Stimulated activated CD4-positive, alpha-beta T cell treated with anti-CD3 and anti-CD28 coated beads, Interleukin-12 subunit alpha, Interleukin-12 subunit beta, amount 100 ng/mL, for 24 hours (primary cell): ENCODE data around the gene FAM114A2.

ENCODE experiments used
- DNase-seq, 2 experiments: peaks; one replicate each; pipeline ENCODE4 v3.0.0-alpha.2; 2020; ENCODE audit warnings: low read depth in 2 of 2

Gene FAM114A2

DNA sequence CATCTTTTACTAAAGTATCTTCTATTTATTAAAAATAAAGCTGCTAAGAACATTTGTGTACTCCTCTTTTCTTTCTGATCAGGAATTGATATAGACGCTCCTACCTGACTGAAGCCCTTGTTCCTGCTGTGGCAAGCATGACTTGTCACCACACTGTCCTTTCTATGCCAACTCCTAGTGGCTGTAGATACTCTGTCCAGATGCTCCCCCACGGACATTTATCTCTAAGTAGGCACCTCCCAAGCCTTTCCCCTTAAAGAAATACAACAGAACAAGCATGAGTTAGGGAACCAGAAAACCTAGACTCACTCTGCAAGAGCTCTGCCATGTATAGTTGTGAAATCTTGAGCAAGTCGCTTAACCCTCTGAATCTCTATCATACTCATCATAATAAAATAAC lies 53.2 kb downstream of the FAM114A2 start:
- DNase-seq: no peak

DNA sequence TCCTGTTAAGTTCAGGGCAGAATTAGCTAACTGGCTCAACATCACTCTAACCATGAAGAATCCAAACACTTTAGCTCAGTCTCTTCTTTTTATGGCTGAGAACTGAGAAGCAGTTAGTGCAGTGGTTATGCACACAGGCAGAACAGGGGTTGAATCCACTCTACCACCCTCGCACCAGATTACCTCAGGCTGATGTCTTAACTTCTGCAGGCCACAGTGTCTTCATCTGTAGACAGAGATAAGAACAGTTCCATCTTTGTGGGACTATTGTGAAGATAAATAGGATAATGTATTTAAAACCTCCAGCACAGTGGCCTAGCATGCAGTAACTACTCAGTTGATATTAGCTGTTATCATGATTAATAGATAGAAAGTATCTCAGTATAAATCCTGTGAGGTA lies 54.8 kb downstream of the FAM114A2 start:
- no peak for DNase-seq

DNA sequence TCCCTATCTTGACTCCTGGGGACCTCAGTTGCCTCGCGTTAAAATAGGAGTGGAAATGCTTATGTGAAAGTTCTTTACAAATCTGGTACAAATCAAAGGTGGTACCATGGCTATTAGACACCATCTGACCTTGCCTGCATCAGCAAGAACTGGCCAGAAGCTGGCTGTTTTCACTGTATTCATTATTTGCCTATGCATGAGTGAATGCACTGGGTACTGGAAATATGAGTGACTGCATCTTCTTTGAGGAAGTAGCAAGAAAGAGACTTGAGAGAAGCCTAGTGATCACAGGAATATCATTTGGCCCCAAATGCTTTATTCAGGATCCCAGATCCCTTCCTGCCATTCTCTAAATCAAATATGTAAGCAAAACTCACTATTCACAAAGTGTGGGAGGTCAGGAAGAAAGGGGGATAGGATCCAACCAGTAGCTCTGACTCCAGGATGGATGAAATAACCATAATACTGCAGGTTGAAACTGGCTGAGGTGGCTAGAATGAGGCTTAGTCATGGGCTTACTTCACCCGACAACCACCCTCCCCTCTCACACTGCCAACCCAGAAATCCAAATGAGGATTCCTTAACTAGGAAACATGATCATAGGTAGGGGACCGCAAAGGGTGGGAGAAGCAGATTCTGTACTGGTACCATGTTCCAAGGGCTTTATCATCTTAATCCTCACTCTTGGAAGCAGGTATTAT lies 56.7 kb downstream of the FAM114A2 start:
- DNase-seq: no peak

DNA sequence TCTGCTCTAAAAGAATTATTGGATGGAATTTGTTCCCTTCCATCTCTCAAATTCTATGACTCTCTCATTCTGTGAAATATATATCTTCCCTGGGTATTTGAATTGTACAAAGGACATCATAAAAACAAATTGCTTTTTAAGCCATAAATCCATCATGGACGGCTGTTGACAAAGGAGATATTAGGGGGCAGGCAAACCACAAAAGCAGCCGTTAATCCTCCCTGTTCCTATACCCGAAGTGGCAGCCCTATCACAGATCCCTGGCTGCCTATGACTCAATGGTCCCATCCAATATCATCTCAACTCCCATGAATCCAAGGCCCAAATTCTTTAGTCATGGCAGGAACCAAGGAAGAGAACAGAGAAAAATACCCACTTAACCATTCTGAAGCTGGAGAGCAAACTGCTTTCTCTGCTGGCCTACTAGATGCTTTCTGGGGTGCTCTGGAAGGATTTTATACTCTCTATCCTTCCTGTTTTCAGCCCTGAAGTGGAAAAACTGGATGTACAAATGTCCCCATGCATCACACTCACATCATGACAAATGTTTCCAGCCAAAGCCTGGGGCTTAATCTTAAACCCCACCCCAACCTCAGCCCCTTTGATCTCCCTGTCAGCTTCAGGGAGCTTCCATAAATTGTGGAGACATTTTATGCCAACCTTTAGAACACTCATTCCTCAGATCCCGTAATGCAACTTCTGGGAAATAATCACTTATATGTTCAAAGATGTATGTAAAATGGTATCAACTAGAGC lies 59.5 kb downstream of the FAM114A2 start:
- DNase-seq: no peak

DNA sequence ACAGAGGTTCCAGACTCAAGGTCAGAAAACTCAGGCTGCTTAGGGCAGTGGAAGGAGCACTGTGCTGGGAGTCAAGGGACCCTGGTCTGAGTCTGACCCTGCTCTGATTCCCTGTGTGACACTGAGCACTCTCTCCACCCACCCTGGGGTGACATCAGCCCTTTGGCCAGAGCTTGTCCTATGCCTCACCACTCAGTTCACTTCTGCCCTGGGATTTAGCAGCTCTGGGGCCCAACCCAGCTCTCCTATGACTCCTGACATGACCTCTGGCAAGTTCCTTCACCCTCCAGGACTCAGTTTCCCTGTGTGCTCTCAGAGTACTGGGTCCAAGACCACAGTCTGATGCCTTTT lies 63.9 kb downstream of the FAM114A2 start:
- DNase-seq: no peak

DNA sequence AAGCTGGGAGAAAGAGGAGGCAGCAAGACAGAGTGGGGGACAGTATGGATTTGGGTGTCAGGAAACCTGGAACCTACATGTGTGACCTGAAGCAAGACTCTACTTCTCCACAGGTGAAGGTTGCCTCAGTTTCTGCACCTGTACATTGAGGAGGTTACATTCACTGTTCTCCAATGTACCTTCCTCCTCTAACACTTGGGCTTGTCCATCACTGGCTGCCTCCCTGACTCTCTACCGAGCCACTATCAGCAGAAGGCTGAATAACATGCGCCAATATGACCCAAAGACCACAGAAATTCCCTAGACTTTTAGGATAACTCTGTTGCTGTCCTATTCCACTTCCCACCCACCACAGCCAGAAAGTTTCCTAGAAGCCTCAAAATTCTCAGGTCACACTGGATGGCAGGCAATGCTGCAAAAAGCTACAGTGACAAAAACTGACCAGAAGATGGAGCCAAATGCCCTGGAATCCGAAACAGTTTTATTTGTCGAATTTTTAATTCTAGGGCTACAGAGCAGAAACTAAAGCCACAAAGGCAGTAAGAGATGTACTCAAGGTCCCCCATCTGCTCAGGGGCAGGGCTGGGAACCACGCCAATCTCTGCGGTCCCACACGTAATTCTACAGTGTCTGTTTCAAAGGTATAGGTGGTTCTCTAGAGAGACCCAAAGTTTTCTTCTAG lies 64.4 kb downstream of the FAM114A2 start:
- no peak for DNase-seq

DNA sequence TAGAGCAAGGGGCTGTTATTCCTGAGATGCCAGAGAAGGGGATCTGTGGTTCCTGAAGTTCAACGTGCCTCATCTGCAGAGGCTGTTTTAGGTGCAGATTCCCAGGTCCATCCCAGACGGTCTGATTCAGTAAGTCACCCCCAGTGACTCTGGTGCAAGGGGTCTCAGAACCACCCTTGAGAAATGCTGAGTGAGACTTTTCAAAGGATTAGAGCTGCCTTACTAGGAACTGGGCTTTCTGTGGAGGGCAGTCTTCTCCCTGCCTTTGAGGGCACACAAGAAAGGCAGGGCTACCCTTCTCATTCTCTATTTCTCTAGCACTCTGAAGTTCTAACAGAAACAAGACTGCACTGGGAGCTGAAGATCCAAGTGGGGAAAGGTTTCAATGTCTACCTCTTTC lies 66.5 kb downstream of the FAM114A2 start:
- DNase-seq: no peak

DNA sequence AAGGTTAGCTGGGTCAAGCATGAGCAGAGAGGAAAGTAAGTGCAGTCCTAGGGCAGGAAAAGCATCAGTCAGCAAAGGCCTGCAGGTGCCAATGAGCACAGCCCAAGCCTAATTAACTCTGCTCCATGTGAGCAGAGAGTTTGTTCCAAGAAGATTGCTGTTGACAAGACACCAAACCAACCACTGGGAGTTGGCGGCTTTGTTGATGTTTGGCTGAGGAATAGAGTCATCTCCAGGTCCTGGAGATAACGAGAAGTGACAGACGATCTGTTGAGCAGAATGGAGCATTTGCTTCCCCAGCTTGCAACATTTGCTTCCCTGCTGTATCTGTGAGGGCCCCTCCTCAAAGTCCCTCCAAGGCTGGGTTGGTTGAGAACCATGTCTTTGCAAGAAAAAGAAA lies 68.2 kb downstream of the FAM114A2 start:
- no peak for DNase-seq

DNA sequence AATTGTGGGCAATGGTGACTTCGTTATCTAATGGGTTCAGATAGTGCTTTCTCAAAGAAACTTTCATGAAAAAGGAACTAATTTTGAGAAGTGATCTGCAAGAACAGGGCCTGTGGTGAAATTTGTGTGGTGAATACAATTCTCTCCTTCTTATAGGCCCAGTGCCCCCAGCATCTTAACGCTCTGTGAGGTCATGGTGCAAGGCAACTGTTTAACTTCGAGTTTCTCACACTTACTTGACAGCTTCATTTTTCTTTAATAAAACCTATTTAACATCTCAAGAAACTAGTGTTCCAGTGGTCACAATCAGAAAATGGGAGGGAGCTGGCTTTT lies 69.2 kb downstream of the FAM114A2 start:
- no peak for DNase-seq

DNA sequence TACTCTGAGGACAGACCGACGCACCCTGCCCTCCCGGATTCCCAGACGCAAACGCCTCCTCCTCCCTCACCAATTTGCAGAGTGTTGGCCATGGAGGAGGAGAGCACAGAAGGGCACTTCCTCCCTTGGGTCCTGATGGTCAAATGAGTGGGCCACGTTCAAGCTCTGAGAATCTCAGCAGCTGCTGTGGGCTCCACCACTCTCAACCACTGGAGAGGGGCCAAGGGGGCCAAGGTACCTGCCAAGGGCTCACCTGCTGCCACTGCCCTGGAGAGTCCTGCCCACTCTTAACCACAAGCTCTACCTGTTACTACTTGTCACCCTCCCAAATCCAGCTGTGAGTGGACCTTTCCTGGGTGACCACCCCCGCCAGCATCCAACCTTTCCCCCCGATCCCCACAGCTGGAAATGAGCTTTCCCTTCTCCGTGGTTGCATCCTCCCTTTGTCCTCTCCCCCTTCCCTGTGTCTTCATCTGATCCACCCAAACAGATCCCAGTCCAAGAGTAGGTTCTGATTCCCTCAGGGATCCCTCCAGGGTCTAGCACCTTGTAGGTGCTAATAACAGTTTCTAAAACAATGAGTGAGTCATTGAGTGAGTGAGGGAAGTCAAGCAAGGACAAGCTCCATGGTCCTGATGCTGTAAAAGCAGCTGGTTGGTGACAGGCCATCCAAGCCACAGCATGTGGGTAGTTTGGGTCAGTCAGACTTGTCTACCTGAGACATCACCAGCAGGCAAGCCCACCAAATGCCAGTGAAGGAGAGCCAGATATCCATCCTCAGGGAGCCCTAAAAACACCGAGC lies 69.7 kb downstream of the FAM114A2 start:
- no peak for DNase-seq

DNA sequence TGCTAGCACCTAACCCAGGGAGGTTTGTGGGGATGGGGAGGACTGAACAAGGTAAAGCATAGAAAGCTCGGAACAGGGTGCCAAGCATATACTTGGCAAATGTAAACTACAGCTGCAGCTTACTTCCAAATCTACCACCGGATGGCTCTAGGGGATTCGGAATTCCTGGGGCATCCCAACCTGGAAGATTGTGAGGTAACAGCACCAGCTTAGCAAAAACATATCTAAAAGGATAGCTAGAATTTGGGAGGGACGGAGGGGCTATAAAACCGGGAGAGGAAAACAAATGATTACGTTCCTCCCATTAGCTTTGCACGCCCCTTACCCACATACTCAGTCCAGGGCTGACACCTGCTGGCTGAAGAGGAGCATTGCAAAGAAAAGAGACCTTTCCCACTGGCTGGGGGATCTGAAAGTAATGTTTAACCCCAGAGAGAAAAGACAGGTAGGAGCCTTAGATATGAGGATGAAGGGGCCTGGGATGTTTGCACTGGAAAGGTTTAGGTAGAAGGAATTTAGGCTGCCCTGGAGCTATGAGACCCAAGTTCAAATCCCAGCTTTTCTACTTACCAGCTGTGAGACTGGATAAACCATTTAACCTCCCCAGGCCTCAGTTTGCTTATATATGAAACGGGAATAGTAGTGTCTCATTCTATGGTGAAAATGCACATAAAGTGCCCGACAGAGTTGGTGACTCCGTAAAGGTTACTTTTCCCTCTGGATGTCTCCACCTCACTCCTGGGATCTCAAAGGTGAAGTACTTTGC lies 73.6 kb downstream of the FAM114A2 start:
- peak in 1 of 2 experiments; percentile 12 for DNase-seq

DNA sequence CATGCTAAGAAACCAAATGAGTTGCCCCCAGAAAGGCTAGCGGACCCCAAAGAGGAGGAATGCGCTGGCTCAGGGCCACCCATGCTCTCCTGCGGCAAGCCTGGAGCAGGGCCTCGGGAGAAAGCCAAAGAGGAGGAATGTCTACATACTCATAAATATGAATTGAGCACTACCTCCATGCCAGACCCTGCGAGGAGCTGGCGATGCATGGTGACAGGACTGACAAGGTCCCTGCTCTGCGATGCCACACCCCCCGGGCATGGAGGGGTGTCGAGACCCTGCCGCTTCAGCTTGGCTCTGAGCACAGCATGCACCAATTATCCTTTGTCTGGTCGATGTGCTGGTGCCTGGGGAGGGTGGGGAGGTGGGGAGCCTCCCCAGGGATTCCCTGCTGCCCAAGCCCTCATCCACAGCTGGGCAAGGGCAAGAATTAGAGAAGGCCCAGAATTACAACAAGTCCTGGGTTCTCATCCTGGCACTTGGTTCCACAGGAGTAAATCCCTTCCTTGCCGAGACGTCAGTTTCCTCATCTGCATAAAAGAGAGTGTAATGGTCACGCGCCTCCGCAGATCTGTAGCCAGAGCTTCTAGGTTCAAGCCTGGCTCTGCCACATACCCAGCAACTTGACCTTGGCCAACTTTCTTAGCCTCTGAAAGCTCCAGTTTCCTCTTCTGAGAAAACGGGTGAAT lies 74.4 kb downstream of the FAM114A2 start:
- DNase-seq: no peak

DNA sequence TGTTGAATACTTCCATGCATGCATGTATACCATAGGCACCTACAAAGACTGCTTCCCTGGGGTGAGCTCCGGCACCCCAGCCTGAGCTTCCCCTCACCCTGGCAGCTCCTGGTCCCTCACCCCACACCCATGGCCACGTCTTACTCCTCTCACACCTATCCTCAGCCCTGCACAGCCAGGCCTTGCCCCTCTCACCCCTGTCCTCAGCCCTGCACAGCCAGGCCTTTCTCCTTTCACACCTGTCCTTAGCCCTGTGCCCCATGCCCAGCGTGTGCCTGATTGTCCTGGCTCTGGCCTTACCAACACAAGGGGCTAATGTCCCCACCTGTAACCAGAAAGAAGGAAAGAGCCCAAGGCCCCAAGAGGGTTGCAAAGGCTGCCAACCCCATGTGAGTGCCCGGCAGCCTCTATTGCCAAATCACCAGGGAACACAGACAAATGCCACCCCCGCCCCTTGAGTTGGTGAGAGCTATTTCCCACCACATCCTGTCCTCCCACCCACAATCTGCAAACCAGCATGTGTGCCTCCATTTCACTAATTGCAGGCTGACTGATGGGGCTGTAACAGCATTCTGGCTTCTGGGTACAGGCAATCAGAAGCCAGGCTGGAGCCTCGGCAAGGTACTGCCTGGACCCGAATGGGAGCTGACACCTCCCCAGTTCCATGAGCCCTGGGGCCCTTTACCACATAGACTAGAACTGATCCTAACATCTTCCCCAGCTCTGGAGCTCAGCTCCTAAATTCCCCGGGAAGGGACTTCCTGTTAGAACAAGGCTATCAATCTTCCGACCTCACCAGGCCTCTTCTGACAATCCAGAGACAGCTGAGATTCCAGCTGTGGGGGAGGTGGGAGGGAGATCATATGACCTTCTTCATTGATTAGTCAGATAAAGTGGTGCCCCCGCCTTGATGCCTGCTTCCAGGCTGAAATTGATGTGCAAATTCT lies 78.2 kb downstream of the FAM114A2 start:
- no peak for DNase-seq

DNA sequence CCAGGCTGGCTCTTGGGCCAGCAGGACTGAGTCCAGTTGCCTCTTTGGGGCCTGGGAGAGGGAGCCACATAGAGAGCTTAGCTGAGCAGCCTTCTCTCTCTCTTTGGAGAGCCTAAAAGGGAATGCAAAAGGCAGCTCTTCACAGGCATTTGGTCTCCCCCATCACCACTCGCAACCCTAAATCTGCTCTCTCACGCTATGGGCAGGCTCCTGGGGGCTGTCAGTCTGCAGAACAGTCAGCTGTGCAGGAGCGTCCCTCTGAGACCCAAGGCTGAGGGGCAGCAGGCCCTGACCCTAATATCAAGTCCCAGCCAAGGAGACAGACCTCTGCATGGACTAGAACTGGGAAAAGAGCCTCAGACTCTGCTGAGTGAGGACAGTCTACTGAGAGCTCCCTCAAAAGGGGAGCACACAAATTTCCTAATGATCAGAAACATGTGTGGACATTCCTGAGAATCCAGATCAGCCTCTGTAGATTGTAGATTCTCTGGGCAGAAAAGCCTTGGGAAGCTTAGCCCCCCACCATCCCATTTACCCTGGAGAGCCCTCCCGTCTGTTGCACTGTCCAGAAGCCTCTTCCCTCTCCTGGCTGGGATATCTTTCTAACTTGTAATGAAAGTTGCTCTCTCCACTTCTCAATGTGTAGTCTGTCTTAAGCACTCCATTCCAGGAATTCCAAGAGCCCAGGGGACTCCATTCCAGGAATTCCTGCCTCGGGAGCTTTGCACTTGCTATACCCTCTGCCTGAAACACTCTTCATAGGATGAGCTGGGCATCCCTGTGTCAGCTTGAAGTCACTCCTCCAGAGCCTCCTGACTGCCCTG lies 79.4 kb downstream of the FAM114A2 start:
- no peak for DNase-seq

DNA sequence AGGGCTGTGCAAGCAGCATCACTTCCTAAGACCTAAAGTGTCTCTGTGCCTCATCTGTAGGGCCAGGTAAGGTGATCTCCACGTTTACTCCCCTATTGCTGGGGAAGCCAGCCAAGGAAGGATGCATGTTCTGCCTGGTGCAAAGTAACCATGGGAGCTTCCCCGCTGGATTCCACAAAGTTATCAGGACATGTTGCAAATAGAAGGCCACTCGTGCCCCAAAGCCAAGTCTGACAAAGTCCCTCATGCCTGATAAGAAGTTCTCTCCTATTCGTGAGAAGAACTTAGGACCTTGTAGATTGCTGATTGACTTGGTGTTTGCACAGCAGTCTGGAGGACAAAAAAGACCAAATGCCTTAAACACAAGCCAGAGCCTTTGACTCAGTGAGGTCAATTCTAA lies 81.5 kb downstream of the FAM114A2 start:
- no peak for DNase-seq

DNA sequence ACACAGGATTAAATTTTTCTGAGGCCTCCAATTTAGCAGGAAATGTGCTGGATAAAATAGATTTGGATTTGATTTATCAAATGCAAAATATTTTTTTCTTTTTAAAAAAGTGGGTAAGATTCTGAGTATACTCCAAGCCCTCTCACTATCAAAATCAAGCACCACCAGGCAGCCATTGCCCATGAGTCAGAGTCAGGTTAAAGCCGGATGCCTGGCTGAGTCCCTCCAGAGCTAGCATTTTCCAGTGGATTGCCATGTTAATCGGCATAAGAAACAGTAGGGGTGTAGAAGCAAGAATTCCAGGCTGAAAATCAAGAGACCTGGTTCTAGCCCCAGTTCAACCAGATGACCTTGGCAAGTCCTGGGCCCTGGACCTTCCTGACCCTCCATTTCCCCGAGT lies 85.3 kb downstream of the FAM114A2 start:
- DNase-seq: no peak

DNA sequence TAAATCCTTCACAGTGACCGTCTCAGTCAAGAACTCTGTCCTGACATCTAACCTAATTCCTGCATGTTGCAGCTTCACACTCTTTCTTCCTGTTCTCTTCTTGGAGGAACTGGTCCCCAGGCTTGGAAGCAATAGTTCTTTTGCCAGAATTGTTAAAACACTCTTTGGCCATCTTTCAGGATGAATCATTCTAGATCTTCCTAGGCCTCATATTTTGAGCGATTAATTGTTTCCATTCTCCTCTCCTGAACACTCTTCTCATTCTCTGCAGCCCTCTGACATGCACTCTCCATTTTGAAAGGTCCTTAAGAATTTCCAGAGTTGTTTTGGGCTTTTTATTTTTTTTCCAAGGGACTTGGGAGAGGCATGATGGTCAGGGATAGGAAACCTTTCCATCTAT lies 85.8 kb downstream of the FAM114A2 start:
- DNase-seq: no peak

DNA sequence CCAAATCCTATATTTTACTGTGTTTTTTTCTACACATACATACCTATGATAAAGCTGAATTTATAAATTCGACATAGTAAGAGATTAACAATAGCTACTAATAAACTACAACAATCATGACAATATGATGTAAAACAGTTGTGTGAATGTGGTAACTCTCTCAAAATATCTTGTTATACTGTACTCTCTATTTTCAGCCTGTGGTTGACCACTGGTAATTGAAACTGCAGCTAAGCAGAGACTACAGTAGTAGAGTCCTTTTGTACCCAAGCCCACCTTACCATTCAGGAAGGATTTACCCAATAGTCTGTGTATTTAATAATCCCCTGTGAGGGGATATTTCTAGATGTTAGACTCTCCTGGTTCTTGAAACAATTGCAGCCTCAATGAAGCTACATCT lies 86.7 kb downstream of the FAM114A2 start:
- no peak for DNase-seq

DNA sequence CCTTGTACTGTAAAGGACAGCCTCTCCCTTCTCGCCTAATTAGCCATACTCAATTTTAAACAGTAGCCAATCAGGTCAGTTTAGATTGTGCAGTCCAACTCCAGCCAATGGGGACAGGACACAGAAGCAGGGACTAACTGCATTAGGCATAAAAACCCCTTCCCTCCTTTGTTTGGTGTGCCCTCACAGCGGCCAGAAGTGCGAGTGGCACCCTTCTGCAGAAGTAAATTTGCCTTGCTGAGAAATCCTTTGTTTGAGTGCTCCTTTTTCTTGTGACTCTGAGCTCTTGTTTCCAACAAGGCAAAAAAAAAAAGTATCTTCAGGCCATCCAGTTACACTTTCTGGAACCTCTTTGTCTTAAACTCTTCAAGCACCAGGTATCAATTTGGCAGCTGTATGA lies 97.4 kb downstream of the FAM114A2 start:
- DNase-seq: no peak
